NCI-H2196 (cell line): Measurements from ENCODE around the gene TMF1.

Experiments used
- DNase-seq: peaks from one replicate; lab custom pipeline; 2025; ENCODE audit not compliant: unreplicated experiment; lab: John Stamatoyannopoulos, UW

The TMF1 gene

GRCh38 chr3:69014022-69014580 is 38.0 kb downstream of the TMF1 start:
- DNase-seq: no peak

GRCh38 chr3:69013253-69014021 is 38.7 kb downstream of the TMF1 start, which contains the start of gene EOGT:
Gene EOGT, minus strand, starts transcription at chr3:69013684. Its CDS starts 3,838 bp downstream, at chr3:69009846.
- peak; percentile 67 for DNase-seq

GRCh38 chr3:69012800-69013252 is 39.3 kb downstream of the TMF1 start:
- DNase-seq: no peak

GRCh38 chr3:69012100-69012799 is 39.9 kb downstream of the TMF1 start:
- DNase-seq: no peak

- no peak for DNase-seq
Observed at GRCh38 chr3:69011096-69011730, 40.9 kb downstream of the TMF1 start.

- DNase-seq: no peak
Observed at GRCh38 chr3:69009559-69010410, 42.3 kb downstream of the TMF1 start.

- no peak for DNase-seq
Observed at GRCh38 chr3:69008980-69009379, 43.2 kb downstream of the TMF1 start.

- DNase-seq: no peak
Observed at GRCh38 chr3:69005791-69006482, 46.2 kb downstream of the TMF1 start.

GRCh38 chr3:69005071-69005790 is 46.9 kb downstream of the TMF1 start:
- no peak for DNase-seq

GRCh38 chr3:69004138-69004537 is 48.0 kb downstream of the TMF1 start:
- no peak for DNase-seq

GRCh38 chr3:68999605-69000004 is 52.5 kb downstream of the TMF1 start:
- no peak for DNase-seq

GRCh38 chr3:68999158-68999557 is 53.0 kb downstream of the TMF1 start:
- no peak for DNase-seq

GRCh38 chr3:68997887-68998286 is 54.2 kb downstream of the TMF1 start:
- no peak for DNase-seq

GRCh38 chr3:68996356-68996995 is 55.7 kb downstream of the TMF1 start:
- DNase-seq: no peak

GRCh38 chr3:68988740-68989139 is 63.4 kb downstream of the TMF1 start:
- no peak for DNase-seq

GRCh38 chr3:68987322-68987721 is 64.8 kb downstream of the TMF1 start:
- DNase-seq: no peak

- no peak for DNase-seq
Observed at GRCh38 chr3:68986496-68987208, 65.5 kb downstream of the TMF1 start.

- no peak for DNase-seq
Observed at GRCh38 chr3:68985146-68985790, 66.9 kb downstream of the TMF1 start.
